HCT116 (cell line): ENCODE data around the gene ROCK1. TPM values are rescaled to one million over a fixed set of nuclear protein-coding genes. Genes with fewer than 3 reads are reported as not detected.

Experiments used
- ATAC-seq: fragments of 200-7000 bp; cut with Tn5 transposase; 2 replicates; pipeline ENCODE4 v1.9.1; 2020; ENCODE audit warnings: mild to moderate bottlenecking, moderate library complexity
- BruUV-seq: library from RNA; stranded (reverse); fragments of 400-500 nt; replicated peaks from 2 replicates; lab custom pipeline; 2021; lab: Mats Ljungman, UMichigan
- CTCF ChIA-PET: fragments of 300-600 bp; sonication (Branson Sonifier 250); formaldehyde crosslinking; loops from one replicate; lab custom pipeline; 2021; ENCODE audit warnings: antibody characterized with exemption; lab: Charles Lee
- POLR2A ChIA-PET: fragments of 300-600, 350-600 bp; sonication (Branson Sonifier 250); formaldehyde crosslinking; loops from one replicate; lab custom pipeline; 2021; ENCODE audit warnings: antibody characterized with exemption; lab: Charles Lee
- RAD21 ChIA-PET, 2 experiments: fragments of 300-600 bp; sonication (Branson Sonifier 250); formaldehyde crosslinking; loops; one replicate each; lab custom pipeline; 2023; ENCODE audit warnings: low total read pairs in 2 of 2; ENCODE audit not compliant: uncharacterized antibody in 2 of 2, unreplicated experiment in 2 of 2, low non-redundant PET in 1 of 2; lab: Charles Lee
- DNase-seq: peaks from one replicate; pipeline ENCODE4 v3.0.0-alpha.2; 2010; ENCODE audit warnings: low read depth, low spot score
- H2AFZ ChIP-seq: fragments of 200-600 bp; shearing (Covaris generic), sonication (generic); 2 replicates; pipeline ENCODE4 v1.6.1; 2017; ENCODE audit warnings: low read depth, mixed run types, mixed read lengths, antibody characterized with exemption, low read length; ENCODE audit not compliant: poor library complexity, severe bottlenecking
- H3K27ac ChIP-seq: 2 replicates; pipeline ENCODE4 v1.5.1; 2012; ENCODE audit warnings: low read depth, low read length
- H3K27me3 ChIP-seq: fragments of 200-600 bp; sonication (generic); 2 replicates; pipeline ENCODE4 v1.6.1; 2016; ENCODE audit warnings: mixed run types, low read length, mixed read lengths; ENCODE audit not compliant: insufficient read depth
- H3K36me3 ChIP-seq, 2 experiments: fragments of 200-500 bp in 1 of 2; fragments of 200-600 bp in 1 of 2; sonication (Bioruptor generic) in 1 of 2; sonication (generic) in 1 of 2; 2 replicates each; pipeline versions ENCODE4 v1.5.1 to v1.6.1; 2014 to 2016; ENCODE audit warnings: low read length in 2 of 2, inconsistent platforms in 1 of 2, mixed read lengths in 1 of 2, mixed run types in 1 of 2; ENCODE audit not compliant: insufficient read depth in 2 of 2, control insufficient read depth in 1 of 2
- H3K4me1 ChIP-seq, 2 experiments: fragments of 200-600 bp in 1 of 2; sonication (generic) in 1 of 2; 2 replicates each; pipeline versions ENCODE4 v1.5.1 to v1.6.1; 2012 to 2017; ENCODE audit warnings: low read length in 2 of 2, inconsistent platforms in 1 of 2, mild to moderate bottlenecking in 1 of 2, mixed read lengths in 1 of 2, mixed run types in 1 of 2, moderate library complexity in 1 of 2; ENCODE audit not compliant: insufficient read depth in 2 of 2, control insufficient read depth in 1 of 2
- H3K4me2 ChIP-seq: fragments of 200-600 bp; sonication (generic); 2 replicates; pipeline ENCODE4 v1.6.1; 2017; ENCODE audit warnings: mixed run types, low read length, mixed read lengths
- H3K4me3 ChIP-seq, 2 experiments: fragments of 200-600 bp in 1 of 2; sonication (generic) in 1 of 2; replicated peaks in 1 of 2; 2 replicates each; pipeline ENCODE4 v1.5.1; 2011 to 2016; ENCODE audit warnings: low read length in 2 of 2, control low read depth in 1 of 2, low read depth in 1 of 2, mild to moderate bottlenecking in 1 of 2, mixed read lengths in 1 of 2, mixed run types in 1 of 2
- H3K79me2 ChIP-seq: fragments of 200-600 bp; sonication (generic); 2 replicates; pipeline ENCODE4 v1.6.1; 2017; ENCODE audit warnings: mild to moderate bottlenecking, mixed run types, low read length, moderate library complexity, mixed read lengths; ENCODE audit not compliant: insufficient read depth
- H3K9ac ChIP-seq: fragments of 200-600 bp; sonication (generic); 2 replicates; pipeline ENCODE4 v1.6.1; 2016; ENCODE audit warnings: low read length, mixed read lengths
- H3K9me2 ChIP-seq: fragments of 200-600 bp; sonication (generic), shearing (Covaris generic); 2 replicates; pipeline ENCODE4 v1.6.1; 2017; ENCODE audit warnings: mixed run types, mild to moderate bottlenecking, moderate library complexity; ENCODE audit not compliant: insufficient read depth
- H3K9me3 ChIP-seq, 2 experiments: fragments of 200-500 bp in 1 of 2; fragments of 200-600 bp in 1 of 2; sonication (Bioruptor generic) in 1 of 2; sonication (generic) in 1 of 2; 2 replicates each; pipeline ENCODE4 v1.6.1; 2014 to 2017; ENCODE audit warnings: low read length in 2 of 2, mixed read lengths in 2 of 2, inconsistent platforms in 1 of 2, low read depth in 1 of 2, mild to moderate bottlenecking in 1 of 2, mixed run types in 1 of 2, moderate library complexity in 1 of 2; ENCODE audit not compliant: control insufficient read depth in 1 of 2, insufficient read depth in 1 of 2
- H4K20me1 ChIP-seq: fragments of 200-600 bp; sonication (generic), shearing (Covaris generic); 2 replicates; pipeline ENCODE4 v1.6.1; 2017; ENCODE audit warnings: mixed run types, mild to moderate bottlenecking, moderate library complexity; ENCODE audit not compliant: insufficient read depth
- CEBPB ChIP-seq: IDR thresholded peaks from 2 replicates; pipeline ENCODE4 v1.6.1; 2012; ENCODE audit warnings: low read depth
- ELF1 ChIP-seq: IDR thresholded peaks from 2 replicates; pipeline ENCODE4 v1.6.1; 2012; ENCODE audit warnings: low read depth, borderline replicate concordance
- EZH2 ChIP-seq: fragments of 200-600 bp; sonication (generic); IDR thresholded peaks from 2 replicates; pipeline ENCODE4 v1.6.1; 2017; ENCODE audit warnings: antibody characterized with exemption, mixed run types
- EZH2phosphoT487 ChIP-seq: fragments of 200-600 bp; IDR thresholded peaks from 2 replicates; pipeline ENCODE4 v1.6.1; 2018; ENCODE audit warnings: antibody characterized with exemption, borderline replicate concordance
- JUND ChIP-seq: IDR thresholded peaks from 2 replicates; pipeline ENCODE4 v1.6.1; 2012
- POLR2AphosphoS5 ChIP-seq: IDR thresholded peaks from 2 replicates; pipeline ENCODE4 v1.6.1; 2011; ENCODE audit warnings: mild to moderate bottlenecking, low read depth, low read length, moderate library complexity
- SP1 ChIP-seq: IDR thresholded peaks from 2 replicates; pipeline ENCODE4 v1.6.1; 2012; ENCODE audit warnings: low read depth
- ZFX ChIP-seq: fragments of 450-650 bp; IDR thresholded peaks from 2 replicates; pipeline ENCODE4 v1.6.1; 2017
- intact Hi-C: fragments of 100-400 bp; cut with micrococcal nuclease; formaldehyde crosslinking; loops from 2 replicates; pipeline ENCODE4 v1.10.0; 2022
- total RNA-seq: library from RNA; stranded (reverse); gene quantifications from one replicate; pipeline ENCODE4 v1.2.1, GENCODE V29; 2021; ENCODE audit not compliant: unreplicated experiment
- TF ChIP-seq, protein P1 (sequence below): IDR thresholded peaks from 2 replicates; pipeline ENCODE4 v1.6.1; 2012; ENCODE audit warnings: low read depth
- TF ChIP-seq, protein P2 (sequence below), 3 experiments: fragments of 200-600 bp in 1 of 3; sonication (generic) in 1 of 3; IDR thresholded peaks in 2 of 3; conservative IDR thresholded peaks in 1 of 3; 2 replicates each; pipeline ENCODE4 v1.5.1; 2012 to 2017; ENCODE audit warnings: low read depth in 2 of 3, low read length in 2 of 3, antibody characterized with exemption in 1 of 3, borderline replicate concordance in 1 of 3, control low read depth in 1 of 3, mild to moderate bottlenecking in 1 of 3, mixed read lengths in 1 of 3, mixed run types in 1 of 3, moderate library complexity in 1 of 3; ENCODE audit not compliant: insufficient read depth in 1 of 3

The ROCK1 gene
- total RNA-seq, 1 experiment from 2014 or later = 38.1 TPM

DNA sequence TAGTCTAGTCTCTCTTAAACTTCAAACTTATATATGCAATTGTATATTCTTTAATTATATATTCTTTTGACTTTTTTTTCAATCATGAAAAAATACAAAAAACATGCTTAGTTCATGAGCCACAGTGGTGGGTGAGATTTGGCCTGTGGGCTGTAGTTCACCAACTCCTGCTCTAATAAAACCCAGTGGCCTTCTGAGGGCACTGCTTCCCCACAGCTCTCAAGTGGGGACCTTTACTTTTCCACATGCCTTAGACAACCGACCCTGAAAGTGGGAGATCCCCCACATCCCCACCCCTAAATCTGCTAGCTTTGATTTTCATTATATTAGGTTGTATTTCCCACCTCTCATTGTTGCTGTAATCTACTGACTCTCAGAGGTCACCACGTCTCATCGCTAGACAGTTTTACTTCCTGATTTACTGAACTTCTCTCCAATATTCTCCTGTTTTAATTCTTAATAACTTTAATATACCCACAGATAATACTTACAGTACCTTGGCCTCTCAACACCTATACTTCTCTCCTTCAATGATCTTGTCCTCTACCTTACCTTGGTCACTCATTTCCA is 57.3 kb downstream of the ROCK1 start:
- Histone ChIP-seq H3K4me1 (no peaks in the 10 kb centered on the region), H3K27ac (no peak overlapping the region), H3K27me3 (no peaks in the 10 kb centered on the region), H3K4me3 (no peak overlapping the region), H3K9me3 (no peaks in the 10 kb centered on the region), H2AFZ (no peak overlapping the region), H3K79me2 (peaks cover 78% of the 10 kb centered on the region), H3K9me2 (no peaks in the 10 kb centered on the region), H3K9ac (no peak overlapping the region), H3K4me2 (no peak overlapping the region), H3K36me3 (no peaks in the 10 kb centered on the region), H4K20me1 (no peaks in the 10 kb centered on the region)
- ChIA-PET RAD21 (no interaction called here), POLR2A (no interaction called here), CTCF (interaction anchor here (0.5 kb wide), 1 partner anchor 138 kb away, joined by 3 read pairs; no protein-coding TSS in a partner anchor)
- BruUV-seq = no TSS peak
- ATAC-seq (no peak), DNase-seq (no peak)
- TF ChIP-seq CEBPB (no peak), JUND (no peak), ZFX (no peak), EZH2 (no peak), ELF1 (no peak), EZH2phosphoT487 (no peak), POLR2AphosphoS5 (no peak), SP1 (no peak)
- TF ChIP-seq, protein P1, sequence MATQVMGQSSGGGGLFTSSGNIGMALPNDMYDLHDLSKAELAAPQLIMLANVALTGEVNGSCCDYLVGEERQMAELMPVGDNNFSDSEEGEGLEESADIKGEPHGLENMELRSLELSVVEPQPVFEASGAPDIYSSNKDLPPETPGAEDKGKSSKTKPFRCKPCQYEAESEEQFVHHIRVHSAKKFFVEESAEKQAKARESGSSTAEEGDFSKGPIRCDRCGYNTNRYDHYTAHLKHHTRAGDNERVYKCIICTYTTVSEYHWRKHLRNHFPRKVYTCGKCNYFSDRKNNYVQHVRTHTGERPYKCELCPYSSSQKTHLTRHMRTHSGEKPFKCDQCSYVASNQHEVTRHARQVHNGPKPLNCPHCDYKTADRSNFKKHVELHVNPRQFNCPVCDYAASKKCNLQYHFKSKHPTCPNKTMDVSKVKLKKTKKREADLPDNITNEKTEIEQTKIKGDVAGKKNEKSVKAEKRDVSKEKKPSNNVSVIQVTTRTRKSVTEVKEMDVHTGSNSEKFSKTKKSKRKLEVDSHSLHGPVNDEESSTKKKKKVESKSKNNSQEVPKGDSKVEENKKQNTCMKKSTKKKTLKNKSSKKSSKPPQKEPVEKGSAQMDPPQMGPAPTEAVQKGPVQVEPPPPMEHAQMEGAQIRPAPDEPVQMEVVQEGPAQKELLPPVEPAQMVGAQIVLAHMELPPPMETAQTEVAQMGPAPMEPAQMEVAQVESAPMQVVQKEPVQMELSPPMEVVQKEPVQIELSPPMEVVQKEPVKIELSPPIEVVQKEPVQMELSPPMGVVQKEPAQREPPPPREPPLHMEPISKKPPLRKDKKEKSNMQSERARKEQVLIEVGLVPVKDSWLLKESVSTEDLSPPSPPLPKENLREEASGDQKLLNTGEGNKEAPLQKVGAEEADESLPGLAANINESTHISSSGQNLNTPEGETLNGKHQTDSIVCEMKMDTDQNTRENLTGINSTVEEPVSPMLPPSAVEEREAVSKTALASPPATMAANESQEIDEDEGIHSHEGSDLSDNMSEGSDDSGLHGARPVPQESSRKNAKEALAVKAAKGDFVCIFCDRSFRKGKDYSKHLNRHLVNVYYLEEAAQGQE = no peak
- TF ChIP-seq, protein P2, sequence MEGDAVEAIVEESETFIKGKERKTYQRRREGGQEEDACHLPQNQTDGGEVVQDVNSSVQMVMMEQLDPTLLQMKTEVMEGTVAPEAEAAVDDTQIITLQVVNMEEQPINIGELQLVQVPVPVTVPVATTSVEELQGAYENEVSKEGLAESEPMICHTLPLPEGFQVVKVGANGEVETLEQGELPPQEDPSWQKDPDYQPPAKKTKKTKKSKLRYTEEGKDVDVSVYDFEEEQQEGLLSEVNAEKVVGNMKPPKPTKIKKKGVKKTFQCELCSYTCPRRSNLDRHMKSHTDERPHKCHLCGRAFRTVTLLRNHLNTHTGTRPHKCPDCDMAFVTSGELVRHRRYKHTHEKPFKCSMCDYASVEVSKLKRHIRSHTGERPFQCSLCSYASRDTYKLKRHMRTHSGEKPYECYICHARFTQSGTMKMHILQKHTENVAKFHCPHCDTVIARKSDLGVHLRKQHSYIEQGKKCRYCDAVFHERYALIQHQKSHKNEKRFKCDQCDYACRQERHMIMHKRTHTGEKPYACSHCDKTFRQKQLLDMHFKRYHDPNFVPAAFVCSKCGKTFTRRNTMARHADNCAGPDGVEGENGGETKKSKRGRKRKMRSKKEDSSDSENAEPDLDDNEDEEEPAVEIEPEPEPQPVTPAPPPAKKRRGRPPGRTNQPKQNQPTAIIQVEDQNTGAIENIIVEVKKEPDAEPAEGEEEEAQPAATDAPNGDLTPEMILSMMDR (IDR thresholded peaks at IDR 0.05 in 2 of 3, conservative IDR thresholded peaks at IDR 0.05 in 1 of 3; ENCODE audit: borderline replicate concordance in 1 of 3, insufficient read depth in 1 of 3, low read depth in 2 of 3, low read length in 2 of 3) = no peak
- intact Hi-C loops = loop anchor here (10.0 kb wide), 1 partner anchor 120 kb away; no protein-coding TSS in a partner anchor
